HG03558 (cell line): ENCODE data around the gene RCAN1.

Experiments used
- ATAC-seq: cut with Tn5 transposase; IDR thresholded peaks from one replicate; pipeline ENCODE4 v1.9.1; 2021; ENCODE audit warnings: moderate number of reproducible peaks; ENCODE audit not compliant: unreplicated experiment; ENCODE audit errors: extremely low read depth

The RCAN1 gene

GRCh38 chr21:34521561-34521960 lies 93.4 kb downstream of the RCAN1 start:
- no peak for ATAC-seq

- no peak for ATAC-seq
These were observed 94.0 kb downstream of the RCAN1 start for GRCh38 chr21:34520764-34521508.

GRCh38 chr21:34520281-34520680 lies 94.6 kb downstream of the RCAN1 start:
- no peak for ATAC-seq

- no peak for ATAC-seq
These were observed 95.2 kb downstream of the RCAN1 start for GRCh38 chr21:34519694-34520093.

- ATAC-seq: no peak
These were observed 95.9 kb downstream of the RCAN1 start for GRCh38 chr21:34519016-34519415.

GRCh38 chr21:34518301-34518700 lies 96.6 kb downstream of the RCAN1 start:
- no peak for ATAC-seq

GRCh38 chr21:34517491-34518245 lies 97.2 kb downstream of the RCAN1 start:
- no peak for ATAC-seq

- no peak for ATAC-seq
These were observed 97.9 kb downstream of the RCAN1 start for GRCh38 chr21:34517039-34517438.

GRCh38 chr21:34514576-34515115 lies 100.3 kb downstream of the RCAN1 start:
- no peak for ATAC-seq

- no peak for ATAC-seq
These were observed 101.7 kb downstream of the RCAN1 start for GRCh38 chr21:34513129-34513675.

GRCh38 chr21:34511787-34512455 lies 103.0 kb downstream of the RCAN1 start, which contains the start of gene KCNE1:
Gene KCNE1 (minus strand): TSS chr21:34512210. CDS start chr21:34449634, 62,576 bp downstream.
- no peak for ATAC-seq

GRCh38 chr21:34511181-34511580 lies 103.7 kb downstream of the RCAN1 start:
- no peak for ATAC-seq

- ATAC-seq: no peak
These were observed 104.5 kb downstream of the RCAN1 start for GRCh38 chr21:34510148-34511142.

GRCh38 chr21:34509151-34509550 lies 105.8 kb downstream of the RCAN1 start:
- no peak for ATAC-seq

- ATAC-seq: no peak
These were observed 110.3 kb downstream of the RCAN1 start for GRCh38 chr21:34504595-34504994.

- no peak for ATAC-seq
These were observed 112.3 kb downstream of the RCAN1 start for GRCh38 chr21:34502480-34503106.

- no peak for ATAC-seq
These were observed 113.2 kb downstream of the RCAN1 start for GRCh38 chr21:34501716-34502115.

- ATAC-seq: no peak
These were observed 114.7 kb downstream of the RCAN1 start for GRCh38 chr21:34500191-34500590.

GRCh38 chr21:34499116-34499515 lies 115.8 kb downstream of the RCAN1 start:
- no peak for ATAC-seq
